ENCODE measurements around the gene EFHC1. TPM values are rescaled to one million over a fixed set of nuclear protein-coding genes. Genes with fewer than 3 reads are reported as not detected.

Gene EFHC1
- total RNA-seq, 1 donor from 2014 or later = 1.6 TPM

DNA sequence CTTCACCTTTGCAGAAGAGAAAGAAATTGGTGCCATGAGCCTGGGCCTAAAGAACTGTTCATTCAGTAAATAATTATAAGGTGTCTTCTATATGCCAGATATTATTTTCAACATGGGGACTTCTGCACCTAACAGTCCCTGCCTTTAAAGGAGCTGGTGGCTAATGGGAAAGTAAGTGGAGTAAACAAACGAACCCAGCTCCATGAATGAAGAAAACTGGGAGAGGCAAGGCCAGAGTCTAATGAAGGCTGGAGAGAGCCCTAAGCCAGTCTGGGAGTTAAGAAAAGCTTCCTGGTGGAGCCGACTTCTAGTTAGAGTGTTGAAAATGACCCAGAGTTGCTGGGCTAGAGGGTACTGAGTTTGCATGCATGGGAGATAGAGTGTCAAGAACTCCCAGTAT is 24.2 kb upstream of the EFHC1 start:
- intact Hi-C loops (cut with micrococcal nuclease) = loop anchor here (2.0 to 10.0 kb wide), 4 partner anchors 25 to 599 kb away; partner anchors contain the start of genes EFHC1 and GSTA4

DNA sequence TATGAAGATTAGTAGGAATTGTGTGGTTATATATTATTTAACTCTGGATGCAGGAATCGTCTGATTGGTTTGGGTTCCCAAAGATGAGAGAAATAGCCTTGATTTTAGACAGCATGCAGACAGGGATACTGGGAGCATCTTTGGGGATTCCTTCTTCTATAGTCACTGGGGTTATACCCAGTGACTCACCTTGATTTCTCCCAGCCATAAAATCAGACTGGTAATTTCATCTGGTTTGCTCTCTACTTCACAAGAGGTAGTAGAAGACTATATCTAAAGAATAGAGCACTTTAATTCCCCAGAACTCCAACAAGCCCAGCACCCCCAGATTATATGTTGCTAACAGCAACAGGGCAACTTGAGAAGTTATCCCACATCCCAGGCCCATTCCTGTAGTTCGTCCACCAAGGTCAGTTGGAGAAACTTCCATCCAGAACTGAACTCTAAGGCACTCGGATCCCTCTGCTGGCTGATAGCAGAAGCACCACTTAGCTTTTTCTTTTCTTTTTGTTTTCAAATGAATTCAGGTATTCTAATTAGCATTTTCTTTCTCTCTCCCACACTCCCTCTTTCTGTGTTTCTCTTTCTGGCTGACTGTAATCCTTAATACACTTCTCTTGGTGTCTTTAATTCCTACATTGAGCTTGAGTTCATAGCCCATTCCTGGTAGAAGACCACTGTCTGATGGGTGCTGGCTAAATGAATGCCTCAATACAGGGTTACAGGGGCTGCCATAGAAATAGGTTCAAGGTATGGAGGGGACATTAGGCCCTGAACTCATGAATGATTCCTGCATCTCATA is 20.4 kb upstream of the EFHC1 start:
- intact Hi-C loops (cut with micrococcal nuclease) = loop anchor here (1.0 to 10.0 kb wide), 5 partner anchors 37 to 595 kb away; partner anchors contain the start of genes GSTA4 and PAQR8

DNA sequence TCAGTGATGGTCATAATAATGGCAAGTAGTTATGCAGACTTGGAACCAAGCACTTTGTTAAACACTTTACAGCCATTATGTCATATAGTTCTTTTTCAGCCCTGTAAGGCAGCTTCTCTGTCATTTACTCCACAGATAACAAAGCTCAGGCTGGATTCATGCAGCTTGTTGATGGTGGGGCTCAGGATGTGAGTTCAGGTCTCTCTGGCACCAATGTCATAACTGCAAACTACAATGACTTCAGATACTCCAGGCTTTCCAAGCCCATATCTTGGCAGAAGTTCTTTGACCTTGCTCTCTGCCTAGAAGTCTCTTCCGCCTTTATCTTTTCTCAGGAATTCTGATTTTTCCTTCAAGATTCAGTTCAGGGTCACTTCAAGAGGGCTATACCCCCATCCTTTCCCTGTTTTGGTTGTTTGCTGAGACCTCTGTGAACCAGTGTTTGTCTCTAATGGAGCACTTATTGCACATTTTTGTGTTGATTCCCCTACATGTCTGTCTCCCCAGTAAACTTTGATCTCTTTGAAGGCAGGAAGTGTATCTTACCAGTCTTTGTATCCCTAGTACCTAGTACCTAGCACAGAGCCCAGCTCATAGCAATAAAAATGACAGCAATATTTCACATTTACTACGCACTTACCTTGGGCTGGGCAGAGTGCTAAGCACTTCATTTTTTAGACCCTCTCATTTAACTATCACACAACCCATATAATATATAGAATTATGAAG is 19.7 kb upstream of the EFHC1 start:
- intact Hi-C loops (cut with micrococcal nuclease) = no loop called here

DNA sequence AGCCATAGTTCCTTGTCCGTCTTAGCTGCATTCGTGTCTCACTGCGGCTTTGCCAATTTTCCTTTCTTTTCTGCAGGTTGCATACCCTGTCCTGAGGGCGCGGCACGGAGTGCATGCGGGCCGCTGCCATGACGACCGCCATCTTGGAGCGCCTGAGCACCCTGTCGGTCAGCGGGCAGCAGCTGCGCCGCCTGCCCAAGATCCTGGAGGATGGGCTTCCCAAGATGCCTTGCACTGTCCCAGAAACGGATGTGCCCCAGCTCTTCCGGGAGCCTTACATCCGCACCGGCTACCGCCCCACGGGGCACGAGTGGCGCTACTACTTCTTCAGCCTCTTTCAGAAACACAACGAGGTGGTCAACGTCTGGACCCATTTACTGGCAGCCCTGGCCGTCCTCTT is 17.1 kb upstream of the EFHC1 start:
- intact Hi-C loops (cut with micrococcal nuclease) = no loop called here

DNA sequence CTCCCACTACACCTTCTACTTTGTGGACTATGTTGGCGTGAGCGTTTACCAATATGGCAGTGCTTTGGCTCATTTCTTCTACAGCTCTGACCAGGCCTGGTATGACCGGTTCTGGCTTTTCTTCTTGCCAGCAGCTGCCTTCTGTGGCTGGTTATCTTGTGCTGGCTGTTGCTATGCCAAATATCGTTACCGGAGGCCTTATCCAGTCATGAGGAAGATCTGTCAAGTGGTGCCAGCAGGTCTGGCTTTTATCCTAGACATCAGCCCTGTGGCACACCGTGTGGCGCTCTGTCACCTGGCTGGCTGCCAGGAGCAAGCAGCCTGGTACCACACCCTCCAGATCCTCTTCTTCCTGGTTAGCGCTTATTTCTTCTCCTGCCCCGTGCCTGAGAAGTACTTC is 16.5 kb upstream of the EFHC1 start:
- intact Hi-C loops (cut with micrococcal nuclease) = no loop called here

DNA sequence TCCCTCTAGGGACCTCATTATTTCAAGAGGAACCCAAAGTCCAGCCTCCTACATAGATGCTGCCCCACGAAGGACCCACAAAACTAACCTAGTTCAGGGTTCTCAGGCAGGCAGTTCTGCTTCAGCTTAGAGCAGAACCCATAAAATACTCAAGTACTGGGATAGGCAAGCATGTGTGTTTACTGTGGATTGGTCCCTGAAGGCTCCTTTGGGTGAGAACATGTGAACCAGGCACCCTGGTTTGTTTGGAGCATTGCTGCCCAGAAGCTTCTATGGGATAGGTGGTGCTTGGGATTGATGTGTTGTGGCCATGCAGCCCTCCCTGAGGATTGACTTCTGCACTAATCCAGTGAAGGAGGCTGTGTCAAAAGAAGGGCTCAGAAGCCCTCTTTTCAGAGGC is 14.9 kb upstream of the EFHC1 start:
- intact Hi-C loops (cut with micrococcal nuclease) = no loop called here

DNA sequence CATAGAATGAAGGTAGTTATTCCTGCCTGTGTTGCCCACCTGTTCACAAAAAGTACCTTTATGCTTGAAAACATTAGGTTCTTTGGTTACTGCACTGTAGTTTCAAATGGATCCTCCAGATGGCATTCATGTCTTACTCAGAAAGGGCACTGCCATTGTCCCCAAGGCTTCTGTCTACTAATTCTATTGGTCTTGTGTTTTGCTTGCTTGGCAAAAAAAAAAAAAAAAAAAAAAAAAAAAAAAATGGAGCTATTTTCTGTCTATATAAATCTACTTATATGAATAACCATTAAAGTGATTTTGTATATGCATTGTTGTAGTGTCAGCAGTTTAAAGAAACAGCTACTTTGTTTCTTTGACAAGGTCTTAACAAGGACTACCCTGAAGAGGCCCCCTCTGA is 12.7 kb upstream of the EFHC1 start:
- intact Hi-C loops (cut with micrococcal nuclease) = no loop called here

DNA sequence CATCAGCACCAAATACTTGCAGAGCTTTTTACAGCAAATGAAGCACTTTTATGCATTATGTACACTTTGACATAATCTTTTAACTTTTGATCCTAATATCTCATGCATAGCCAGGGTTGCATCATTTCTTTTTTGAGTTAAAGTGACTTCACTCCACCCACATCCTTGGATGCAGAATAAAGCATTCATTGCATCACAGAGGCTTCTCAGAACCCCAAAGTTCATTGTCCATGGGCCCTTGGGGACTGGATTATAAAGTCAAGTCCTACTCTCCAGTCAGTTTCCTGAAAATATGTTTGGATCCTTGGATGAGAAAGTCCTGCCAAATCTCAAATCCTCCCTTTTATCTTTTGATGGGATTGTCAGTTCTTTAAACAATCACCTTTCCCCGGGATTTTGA is 10.6 kb upstream of the EFHC1 start:
- intact Hi-C loops (cut with micrococcal nuclease) = no loop called here

DNA sequence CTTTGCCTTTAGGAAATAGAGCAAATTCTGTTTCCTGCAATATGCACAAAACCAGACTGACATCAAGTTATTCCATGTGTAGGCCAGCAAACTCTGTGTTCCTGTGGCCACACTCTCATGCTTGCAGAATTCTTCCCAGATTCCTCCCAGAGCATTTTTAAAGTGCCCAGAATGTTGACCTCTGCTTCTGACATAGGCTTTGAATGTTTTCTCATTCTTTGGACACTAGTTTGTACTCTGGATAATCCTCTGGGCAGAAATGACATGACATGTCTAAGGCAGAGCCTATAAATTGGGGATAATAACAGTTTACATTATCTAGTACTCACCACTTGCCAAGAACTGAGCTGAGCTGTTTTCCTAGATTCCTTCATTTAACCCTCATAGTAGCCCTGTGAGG is 9.2 kb upstream of the EFHC1 start:
- intact Hi-C loops (cut with micrococcal nuclease) = no loop called here

DNA sequence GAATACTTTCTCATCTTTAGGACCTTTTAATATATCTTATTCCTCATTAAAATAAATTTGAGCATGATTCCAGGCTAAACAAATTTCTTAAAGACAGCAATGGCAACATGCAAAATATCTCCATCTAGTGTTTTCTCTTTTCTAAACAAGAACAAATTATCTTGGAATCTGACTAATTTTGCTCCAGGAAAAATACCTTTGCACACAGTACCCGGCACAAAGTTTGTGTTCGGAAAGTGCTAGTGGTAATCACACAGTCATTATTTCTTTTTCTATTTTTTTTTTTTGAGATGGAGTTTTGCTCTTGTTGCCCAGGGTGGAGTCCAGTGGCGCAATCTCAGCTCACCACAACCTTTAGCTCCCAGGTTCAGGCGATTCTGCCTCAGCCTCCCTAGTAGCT is 8.2 kb upstream of the EFHC1 start:
- intact Hi-C loops (cut with micrococcal nuclease) = no loop called here

DNA sequence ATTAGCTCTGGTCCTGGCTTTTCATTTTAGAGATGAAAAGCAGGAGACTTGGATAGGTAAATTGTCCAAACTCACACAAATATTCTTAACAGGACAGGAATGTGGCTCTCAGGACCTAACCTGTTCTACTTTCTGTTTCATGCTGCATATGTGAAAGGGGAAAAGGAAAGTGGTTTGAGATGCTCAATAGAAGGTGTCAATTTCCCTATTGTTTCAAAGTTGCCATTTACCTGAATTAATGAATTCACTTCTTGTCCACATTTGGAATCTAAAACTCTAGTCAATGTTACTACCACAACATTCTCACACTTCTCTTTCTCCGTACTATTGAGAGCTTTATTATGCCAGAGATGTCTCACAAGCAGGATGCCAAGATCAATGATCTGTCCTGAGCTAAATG is 4.8 kb upstream of the EFHC1 start:
- intact Hi-C loops (cut with micrococcal nuclease) = no loop called here

DNA sequence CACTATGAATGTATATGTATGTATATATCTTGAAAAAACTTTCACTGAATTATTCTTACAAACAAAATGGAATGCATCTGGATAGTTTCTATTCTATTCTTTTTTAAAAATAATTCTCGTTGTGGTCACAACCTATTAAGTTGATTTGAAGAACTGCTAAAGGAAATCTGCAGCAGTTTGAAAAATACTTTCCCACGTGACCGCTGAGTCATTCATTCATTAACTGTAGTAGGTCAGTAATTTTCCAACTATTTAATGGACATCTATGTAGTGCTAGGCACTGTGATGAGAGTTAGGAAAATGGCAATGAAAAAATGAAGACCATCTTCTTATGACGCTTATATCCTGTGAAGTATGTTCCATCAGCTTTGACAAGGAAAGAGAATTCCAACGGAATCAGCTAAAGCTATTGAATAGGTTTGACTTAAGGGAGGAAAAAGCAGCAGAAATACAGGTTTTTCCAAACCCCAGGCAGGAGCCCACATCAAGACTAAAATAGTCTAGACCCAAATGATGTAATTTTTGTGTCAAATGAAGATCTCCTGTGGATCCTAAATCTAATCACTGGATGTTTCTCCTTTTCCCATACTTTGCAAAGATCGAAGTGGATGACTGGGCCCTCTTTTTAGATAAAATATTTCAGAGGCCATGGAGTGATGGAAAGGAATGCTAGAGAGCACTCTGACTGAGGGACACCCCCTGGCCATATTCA is 4.1 kb upstream of the EFHC1 start:
- intact Hi-C loops (cut with micrococcal nuclease) = loop anchor here (1.0 kb wide), 1 partner anchor 247 kb away; no protein-coding TSS in a partner anchor

DNA sequence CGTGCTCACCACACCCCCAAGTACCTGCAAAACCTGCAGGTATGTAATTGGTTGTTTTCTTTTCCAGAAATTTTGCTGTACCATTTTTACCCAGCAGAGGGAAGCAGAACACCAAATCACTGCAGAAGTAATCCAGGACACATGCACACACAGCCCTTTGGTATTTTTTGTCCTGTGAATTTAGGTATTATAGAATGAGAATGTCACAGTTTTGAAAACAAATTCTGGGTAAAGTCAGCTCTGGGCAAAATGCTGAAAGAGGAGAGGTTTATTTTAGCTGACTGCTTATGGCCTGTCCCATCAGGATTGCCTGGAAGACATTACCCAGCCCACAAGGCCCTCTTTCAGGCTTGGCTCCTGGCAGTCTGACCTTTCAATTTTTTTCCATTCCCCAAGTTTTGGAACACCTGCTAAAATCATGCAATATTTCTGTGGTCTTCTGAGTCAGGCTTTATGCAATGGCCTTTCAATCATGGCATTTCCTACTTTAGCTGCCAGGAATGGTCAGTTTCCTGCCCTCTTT is 3.5 kb upstream of the EFHC1 start:
- intact Hi-C loops (cut with micrococcal nuclease) = loop anchor here (1.0 kb wide), 1 partner anchor 247 kb away; no protein-coding TSS in a partner anchor

DNA sequence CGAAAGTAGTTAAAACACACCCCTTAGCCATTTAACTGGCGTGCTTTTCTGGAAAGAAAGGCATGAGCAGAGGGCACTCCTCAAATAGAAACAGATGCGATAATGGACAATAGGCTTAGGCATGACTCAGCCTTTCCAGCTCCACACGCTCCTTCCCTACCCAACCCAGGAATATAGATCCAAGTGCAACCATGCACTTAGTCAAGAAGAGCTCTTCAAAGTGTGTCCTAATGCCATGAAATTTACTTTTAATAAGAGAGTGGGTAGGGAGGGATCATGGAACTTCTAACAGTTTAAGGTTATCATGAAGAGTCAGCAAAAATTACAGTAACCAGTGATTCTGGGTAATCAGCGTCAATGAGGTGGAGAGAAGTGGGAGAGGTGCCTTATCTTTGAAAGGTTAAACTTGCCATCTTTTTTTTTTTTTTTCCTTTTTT is 2.4 kb upstream of the EFHC1 start:
- intact Hi-C loops (cut with micrococcal nuclease) = no loop called here

DNA sequence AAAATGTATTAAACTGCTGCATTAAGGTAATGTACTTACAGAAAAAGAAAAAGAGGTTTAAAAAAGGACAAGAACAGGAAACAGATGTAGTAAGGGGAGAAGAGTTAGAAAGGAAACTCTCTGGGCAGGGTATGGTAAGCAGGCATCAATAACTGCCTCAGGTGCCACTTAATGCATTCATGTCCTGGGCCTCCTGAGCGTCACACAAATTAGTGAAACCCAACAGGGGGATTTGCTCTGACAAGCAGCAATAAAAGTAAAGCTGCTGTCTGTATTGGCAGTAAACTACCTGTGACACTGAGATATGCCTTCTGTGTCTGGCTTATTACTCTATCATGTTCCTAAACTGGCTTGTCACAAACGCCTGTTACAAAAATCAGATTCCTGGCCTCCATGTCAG is 1.5 kb upstream of the EFHC1 start:
- intact Hi-C loops (cut with micrococcal nuclease) = no loop called here

DNA sequence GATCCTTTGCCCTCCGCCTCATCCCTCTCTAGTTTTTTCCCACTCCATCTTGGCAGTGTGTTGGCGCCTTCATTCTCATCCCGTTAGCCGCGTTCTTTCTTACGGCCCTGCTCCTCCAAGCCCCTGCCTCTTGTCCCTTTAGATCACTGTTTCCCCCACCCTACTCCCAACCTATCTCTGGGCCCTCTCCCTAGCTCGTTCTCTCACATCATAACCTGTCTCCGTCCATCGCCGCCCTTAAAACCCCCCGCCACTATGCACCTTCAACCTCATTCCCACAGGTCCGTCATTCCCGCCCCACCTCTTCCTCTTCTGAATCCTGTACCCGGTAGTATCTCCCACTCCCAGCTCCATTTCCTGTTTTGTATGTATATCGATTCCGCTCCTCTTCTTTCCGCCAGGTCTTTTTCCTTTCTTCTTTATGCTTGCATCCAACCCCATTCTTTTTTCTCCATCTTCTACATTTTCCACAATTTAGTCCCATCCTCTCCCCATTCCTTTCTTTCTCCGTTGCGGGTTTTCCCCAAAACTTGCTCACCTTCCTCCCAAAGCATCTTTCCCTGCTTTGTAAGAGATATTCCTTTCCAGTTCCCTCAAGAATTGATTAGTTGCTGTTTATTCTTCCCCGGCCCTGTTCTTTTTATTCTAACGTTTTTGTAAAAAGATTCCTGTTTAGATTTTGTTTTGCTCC is 671 bp downstream of the EFHC1 start:
- intact Hi-C loops (cut with micrococcal nuclease) = loop anchor here (1.0 to 10.0 kb wide), 7 partner anchors 26 to 1124 kb away; partner anchors contain the start of genes GCLC, GSTA4, MCM3 and TMEM14A

DNA sequence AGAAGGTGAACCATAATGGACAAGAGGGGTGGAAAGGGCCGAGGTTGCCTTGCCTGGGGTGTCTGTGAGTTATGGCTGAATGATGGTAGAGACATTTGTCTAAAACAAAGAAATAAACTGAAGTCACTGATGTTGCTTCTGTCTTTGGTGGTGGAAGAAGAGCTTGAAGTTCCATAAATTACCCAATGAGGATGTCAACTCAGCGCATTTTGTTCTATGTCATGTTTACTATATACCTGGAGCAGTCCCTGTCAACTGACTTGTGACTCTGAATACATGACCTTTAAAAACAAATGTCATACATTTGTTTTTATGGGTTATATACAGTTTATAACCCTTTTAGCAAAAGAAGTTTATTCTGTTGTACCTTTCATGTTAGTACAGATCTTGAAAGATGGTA is 2.0 kb downstream of the EFHC1 start:
- intact Hi-C loops (cut with micrococcal nuclease) = loop anchor here (10.0 kb wide), 1 partner anchor 1123 kb away; the partner anchor contains the start of gene GCLC

DNA sequence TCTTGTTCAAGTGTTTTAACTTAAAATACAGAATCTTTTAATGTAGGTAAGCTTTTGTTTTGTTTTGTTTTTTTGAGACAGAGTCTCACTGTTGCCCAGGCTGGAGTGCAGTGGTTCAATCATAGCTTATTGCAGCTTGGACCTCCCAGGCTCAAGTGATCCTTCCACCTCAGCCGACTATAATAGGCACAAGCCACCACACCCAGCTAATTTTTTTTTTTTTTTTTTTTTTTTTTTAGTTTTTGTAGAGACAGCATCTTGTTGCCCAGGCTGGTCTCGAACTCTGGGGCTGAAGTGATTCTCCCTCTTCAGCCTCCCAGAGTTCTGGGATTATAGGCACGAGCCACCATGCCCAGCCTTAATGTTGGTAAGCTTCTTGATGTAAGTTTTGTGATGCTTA is 3.3 kb downstream of the EFHC1 start:
- intact Hi-C loops (cut with micrococcal nuclease) = loop anchor here (10.0 kb wide), 1 partner anchor 1121 kb away; the partner anchor contains the start of gene GCLC

DNA sequence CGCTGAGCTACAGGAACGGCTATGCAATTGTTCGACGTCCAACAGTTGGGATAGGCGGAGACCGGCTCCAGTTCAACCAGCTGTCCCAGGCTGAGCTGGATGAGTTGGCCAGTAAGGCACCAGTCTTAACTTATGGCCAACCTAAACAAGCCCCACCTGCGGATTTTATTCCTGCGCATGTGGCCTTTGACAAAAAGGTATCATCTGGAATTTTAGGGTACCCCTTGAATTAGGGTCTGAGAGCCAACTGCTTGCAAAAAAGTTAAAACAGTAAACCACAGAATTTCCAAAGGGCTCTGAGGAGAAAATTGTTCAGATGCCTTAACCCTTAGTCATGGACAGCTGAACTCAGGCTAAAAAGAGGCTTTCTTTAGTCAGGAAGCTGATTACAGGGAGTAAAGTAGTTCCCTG is 3.8 kb downstream of the EFHC1 start:
- intact Hi-C loops (cut with micrococcal nuclease) = loop anchor here (10.0 kb wide), 1 partner anchor 1121 kb away; the partner anchor contains the start of gene GCLC

DNA sequence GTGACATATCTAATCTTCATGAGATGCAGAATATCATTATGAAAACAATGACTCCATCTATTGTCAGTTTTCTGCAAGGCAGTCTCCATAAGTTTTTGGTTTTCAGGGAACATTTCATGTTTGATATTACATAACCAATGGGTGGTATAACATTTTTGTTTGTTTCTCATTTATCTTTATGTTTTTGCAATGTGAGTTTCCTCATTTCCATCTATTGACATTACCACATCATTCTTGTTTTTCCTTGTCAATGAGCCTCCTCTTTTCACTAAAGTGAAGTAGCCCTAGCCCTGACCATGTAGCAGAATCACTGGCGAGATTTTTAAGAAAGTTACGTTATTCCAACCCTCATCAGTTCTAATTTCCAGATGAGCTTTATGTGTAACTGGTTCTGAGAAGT is 4.4 kb downstream of the EFHC1 start:
- intact Hi-C loops (cut with micrococcal nuclease) = loop anchor here (10.0 kb wide), 1 partner anchor 1120 kb away; the partner anchor contains the start of gene GCLC
